Measurements from ENCODE around the gene AKIRIN2.

DNA sequence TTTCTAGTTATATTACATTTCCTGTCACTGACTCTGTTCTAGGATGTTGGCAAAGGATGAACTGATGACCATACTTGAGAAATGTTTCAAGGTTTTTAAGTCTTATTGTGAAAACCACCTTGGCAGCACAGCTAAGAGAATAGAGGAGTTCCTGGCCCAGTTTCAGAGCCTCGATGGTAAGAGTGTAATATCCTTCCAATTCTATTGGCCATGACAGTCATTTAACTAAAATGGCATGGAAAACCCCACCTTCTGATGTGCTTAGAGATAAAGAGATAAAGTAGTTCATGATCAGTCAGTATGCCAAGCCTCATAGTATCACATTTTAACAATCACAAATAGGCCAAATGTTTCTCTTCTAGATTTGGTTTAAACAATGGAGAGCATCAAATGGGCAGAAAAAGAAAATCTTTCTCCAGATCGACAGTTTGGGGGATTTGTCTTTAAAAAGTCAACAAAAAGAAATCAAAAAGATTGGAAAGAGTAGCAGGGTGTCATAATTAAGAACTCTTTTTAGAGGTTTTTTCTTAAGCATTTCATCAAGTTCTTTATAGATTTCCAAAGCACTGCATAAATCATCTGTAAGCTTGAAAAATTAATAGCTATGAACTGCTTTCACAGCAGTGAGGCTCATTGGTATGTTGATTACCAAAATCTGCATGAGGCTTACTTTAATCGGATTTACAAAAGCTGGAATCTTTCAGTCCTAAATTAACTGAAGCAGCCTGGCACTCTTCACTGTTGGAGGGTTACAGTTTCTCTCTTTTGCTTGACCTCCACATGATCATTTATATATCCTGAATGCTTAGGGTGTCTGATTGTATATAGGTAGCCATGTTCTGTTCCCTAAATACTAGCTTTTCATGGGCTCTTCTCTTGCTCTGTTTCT lies 48.7 kb downstream of the AKIRIN2 start:
- TF ChIP-seq EZH2 (IDR thresholded peaks at IDR 0.05): no peak
- TF ChIP-seq POLR2AphosphoS5 (IDR thresholded peaks at IDR 0.05; ENCODE audit: borderline replicate concordance, low read depth, low read length): no peak

All from SK-N-MC (cell line).